ENCODE measurements around the gene TMEM150A.
"Not testable (repeated sequence)": the region's sequence is repeated elsewhere in the genome, so short reads cannot be mapped to it uniquely, and the experiment has no call there.

The TMEM150A gene

DNA sequence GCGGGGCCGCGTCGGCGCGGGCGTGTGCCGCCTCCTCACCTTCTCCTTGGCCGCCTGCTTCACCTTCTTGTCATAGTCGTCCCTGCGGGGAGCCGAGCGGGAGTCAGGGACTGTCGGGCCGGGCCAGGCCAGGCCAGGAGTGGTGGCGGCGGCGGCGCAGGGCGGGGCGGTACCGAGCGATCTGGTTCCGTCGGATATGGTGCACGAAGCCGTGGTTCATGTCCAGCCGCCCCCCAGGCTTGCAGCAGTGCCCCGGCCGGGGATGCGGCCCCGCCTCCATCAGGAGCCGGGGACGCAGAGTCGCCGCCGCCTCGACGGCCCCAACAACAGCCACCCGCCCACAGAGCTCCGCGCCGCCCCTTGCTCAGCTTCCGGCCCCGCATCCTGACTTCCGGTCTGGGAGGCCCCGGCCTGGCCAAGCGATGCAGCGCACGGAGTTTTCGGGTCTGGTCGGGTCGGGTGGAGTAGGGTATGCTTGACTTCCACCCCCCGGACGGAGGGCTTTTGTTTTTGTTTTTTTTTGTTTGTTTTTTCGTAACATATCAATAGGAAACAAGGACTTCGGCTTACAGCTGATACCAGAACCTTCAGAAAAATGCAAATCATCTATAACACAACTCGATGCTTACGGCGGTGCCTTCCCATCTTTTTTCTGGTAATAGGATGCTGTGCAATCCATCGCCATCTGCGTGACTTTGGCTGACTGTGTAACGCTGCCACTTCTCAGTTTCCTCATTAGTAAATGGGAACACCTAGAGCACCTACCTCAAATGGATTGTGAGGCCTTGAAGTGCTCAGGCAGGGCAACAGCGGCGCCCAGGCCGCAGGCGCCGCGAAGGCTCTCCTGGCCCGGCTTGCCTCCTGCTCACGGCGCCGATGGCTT lies 9.4 kb upstream of the TMEM150A start, which contains the start of gene C2orf68:
Gene C2orf68, minus strand, starts transcription at position 362 of the 883 bp plus-strand sequence. Its CDS starts 82 bp downstream, at position 280.
- peak; percentile 81 to 86 for DNase-seq (ENCODE audit: low read depth in 2 of 2)

DNA sequence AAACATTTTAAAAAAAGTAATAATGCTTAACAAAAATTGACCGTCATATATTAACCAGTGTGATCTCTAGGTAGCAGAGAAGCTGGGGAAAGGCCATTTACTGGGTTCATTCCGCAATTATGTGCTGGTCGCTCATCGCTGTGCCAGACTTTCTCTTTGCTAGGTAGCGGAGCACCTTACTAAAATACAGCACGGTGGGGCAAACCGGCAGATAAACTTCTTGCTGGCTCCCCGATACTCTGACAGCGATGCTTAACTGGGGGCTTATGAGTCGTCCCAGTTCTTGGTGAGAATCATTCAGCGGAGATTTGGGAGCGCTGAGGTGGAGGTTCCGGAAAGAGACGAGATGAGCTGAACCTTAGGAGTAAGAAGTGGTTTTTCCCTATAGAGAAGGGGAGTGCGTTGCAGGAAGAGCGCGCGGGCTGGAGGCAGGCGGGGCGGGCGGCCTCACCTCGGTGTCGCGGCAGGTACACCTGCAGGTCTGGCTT lies 8.8 kb upstream of the TMEM150A start:
- no peak for DNase-seq (ENCODE audit: low read depth in 2 of 2)

DNA sequence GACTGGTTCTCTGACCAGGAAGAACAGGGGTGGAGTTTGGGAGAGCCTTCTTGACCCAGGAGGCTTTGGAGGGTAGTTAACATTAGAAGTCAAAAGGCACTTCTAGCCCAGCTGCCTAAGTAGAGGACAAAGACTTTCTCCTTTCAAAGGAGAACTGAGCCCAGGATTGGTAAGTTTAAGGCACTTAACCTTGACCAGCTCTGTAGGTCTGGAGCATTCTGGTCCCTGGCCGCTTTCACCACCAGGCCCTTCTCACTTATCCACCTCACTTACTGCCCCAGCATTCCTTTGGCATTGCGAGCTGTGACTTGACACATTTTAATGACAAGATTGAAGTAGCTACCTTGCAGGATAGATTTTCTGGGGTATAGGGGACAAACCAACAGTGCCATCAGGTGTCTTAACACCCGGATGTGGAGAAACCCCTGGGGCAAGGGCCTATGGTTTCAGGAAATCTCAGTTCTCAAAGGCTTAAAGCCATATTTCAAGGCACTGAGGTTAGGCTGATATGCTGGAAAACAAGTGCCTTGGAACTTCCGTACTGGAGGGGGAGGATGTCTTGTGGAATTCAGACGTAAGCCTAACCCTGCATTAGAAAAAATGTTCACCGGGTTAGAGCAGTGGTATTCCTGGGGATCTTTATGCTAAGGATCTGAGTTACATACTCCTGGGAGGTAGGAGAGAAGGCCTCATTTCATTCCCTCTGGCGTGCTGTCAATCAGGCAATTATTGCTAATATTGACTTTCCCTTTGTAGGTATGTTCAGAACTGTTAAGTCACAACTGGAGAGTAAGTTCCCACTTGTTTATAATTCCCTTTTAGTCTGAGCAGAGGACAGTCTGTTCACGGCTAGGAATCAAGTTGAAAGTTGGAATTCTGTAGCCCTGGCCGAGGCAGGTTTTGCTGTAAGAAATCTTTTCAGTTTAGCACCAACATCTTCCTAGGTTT lies 5.0 kb upstream of the TMEM150A start:
- DNase-seq (ENCODE audit: low read depth in 2 of 2), result no peak

DNA sequence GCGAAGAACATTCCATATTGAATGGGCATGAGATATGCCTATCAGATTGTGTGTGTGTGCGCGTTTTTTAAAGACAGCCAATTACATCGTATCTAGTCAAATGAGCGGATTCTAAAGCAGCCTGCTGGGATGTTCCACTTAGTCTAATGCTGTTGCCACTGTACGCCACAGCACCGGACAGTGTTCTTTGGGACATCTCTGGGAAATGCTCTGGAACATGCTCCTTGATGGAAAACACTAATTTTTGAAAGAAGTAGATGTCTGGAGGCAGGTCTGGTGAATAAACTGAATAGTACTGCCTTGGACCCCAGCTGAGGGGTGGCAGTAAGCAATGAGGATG lies 3.6 kb upstream of the TMEM150A start:
- DNase-seq (ENCODE audit: low read depth in 2 of 2), result no peak

DNA sequence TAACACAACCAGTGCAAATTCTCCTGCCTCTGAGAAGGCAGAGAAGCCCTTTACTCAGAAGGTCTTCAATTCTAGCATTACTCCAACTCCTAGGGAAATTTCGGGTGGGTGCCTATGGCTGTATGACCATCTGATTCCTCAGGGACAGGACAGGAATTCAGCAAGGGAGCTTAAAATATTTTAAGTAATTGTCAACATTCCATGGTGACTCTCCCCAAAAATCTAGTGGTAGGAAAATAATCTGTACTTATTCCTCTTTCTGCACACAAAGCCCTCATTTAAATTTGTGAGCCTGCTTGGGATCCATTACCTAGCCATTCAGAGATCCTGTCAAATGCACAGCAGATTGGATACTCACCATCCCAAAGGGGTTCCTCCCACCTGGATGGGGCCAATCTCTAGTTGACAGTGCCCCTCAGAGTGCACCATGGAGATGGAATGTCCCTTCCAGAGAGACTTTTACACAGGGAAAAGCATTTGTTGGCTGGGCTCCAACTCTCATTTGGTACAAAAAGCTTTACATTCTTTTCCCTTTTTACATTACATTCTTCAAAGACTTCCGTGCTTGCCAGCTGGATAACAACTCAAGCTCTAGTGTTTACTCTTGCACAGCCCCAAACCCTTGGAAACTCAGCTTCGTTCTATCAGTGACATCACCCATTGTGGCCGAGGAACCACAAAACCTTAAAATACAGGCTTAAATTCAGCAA lies 3.1 kb upstream of the TMEM150A start:
- no peak for DNase-seq (ENCODE audit: low read depth in 2 of 2)

DNA sequence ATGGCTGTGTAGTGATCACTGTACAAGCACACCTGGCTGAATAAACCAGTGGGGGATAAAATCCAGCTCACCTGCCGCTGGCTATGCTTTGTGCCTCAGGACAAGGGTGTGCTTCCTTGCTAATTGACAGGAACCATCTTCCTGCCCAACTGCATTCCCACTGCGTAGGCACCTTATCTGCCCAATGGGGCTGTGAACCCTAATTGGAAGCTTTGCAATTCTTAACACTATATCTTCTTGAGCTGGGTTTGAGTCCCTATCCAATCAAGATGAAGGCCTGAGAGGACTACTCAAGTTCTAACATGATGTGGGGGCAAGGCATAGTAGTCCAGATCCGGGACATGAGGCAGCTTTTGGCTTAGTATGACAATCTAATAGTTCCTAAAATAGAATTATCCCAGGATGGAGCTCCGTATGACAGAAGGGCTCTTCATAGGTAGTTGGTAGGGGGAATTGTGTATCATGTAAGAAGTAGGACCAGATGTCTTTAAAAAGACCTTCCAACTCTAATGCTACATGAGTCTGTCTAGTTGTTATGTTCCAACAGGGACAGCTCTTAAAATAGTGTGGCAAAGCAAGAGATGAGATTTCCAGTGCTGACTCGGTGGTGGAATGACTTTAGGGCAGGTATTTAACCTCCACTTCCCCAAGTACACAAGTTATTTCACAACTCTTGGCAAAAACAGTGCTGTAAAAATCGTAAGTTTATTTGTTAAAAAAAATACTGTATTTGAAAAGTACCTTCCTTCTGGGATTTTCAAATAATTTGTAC lies 2.3 kb upstream of the TMEM150A start:
- no peak for DNase-seq (ENCODE audit: low read depth in 2 of 2)

DNA sequence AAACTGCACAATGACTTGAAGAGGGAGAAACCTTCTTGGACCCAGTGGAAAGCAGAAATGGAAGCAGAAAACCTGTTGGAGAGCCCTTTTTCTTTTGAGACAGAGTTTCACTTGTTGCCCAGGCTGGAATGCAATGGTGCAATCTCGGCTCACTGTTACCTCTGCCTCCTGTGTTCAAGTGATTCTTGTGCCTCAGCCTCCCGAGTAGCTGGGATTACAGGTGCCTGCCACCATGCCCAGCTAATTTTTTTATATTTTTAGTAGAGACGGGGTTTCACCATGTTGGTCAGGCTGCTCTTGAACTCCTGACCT lies 1.6 kb upstream of the TMEM150A start:
- DNase-seq (ENCODE audit: low read depth in 2 of 2), result not testable (repeated sequence)

DNA sequence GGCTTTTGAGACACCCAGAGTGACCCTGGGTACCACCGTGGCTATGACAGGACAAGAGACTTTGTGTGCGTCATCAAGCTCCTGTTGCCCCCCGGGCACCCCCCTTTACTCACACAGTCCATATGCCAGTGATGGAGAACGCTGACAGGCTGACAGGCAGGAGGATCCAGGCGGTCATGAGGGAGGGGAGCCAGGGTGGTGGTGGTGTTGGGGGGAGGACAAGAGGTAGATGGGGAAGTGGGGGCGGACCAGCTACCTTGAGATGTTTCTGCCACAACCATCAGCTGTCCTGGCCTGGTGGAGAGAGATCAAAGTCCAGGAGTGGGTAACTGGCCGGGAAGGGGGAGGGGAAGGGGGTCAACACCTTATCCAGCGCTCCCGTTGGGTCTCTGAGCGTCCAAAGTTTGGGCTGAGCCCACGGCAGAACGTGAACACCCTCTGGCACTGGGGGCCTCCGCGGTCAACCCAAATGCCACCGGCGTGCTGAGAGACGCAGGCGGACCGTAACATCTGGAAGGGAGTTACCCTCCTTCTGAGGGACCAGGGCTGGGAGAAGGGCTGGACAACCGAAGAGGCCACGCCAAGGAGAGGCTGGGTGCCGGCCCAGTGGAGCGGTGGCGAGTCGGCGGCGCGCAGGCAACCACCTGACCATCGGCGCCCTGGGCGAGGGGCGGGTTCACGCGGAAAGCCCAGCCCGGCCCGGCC lies 575 bp downstream of the TMEM150A start:
- no peak for DNase-seq (ENCODE audit: low read depth in 2 of 2)

DNA sequence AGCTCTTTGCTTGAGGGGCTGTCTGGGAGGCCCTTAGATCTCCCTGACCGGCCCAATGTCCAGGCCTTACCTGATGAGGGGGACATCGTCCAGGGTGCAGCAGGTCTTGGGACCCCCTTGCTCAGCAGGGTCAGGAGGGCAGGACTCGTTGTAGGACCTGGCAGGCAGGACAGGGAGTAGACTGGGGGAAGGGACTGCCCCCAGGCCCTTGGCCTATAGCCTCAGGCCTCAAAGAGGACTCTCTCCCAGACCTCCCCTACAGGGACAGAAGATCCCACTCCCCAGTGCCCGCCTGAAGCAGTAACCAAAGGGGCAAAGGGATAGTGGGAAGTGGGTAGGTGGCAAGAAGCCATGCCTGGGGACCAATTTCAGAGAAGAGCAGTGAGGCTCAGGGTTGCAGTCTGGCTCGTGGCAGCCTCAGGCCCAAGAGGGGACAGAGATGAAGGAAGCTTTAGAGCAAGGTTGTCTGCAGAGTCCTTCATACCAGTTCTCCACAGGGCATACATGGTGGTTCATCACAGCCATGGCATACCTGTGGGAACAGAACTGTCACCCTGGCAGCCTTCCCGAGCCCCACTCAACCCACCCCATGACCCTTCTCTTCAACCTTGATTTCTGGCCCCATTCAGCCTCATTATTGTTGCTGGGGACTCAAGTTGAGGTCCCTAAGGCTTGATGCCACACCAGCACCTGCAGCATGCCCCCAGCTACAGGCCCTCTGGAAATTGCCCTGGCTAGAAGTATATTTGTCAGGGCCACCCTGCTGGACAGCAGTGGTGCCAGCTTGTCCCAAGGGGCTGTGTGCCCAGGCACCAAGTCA lies 1.3 kb downstream of the TMEM150A start:
- DNase-seq (ENCODE audit: low read depth in 2 of 2), result no peak

DNA sequence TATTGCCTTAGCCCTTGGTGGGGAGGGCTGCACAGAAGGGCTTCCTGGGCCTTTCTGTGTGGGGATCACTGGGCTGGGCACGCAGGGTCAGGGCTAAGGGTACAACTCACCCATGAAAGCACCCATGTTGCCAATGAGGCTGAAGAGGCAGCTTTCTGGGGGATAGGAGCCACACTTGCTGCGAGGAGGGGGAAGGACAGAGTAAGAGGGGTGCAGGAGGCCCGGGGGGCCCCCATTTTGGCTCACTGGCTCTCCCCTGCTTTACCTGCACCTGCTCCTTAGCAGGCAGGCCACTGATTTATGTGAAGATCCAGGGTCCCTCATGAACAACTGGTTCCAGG lies 2.3 kb downstream of the TMEM150A start:
- DNase-seq (ENCODE audit: low read depth in 2 of 2), result no peak

DNA sequence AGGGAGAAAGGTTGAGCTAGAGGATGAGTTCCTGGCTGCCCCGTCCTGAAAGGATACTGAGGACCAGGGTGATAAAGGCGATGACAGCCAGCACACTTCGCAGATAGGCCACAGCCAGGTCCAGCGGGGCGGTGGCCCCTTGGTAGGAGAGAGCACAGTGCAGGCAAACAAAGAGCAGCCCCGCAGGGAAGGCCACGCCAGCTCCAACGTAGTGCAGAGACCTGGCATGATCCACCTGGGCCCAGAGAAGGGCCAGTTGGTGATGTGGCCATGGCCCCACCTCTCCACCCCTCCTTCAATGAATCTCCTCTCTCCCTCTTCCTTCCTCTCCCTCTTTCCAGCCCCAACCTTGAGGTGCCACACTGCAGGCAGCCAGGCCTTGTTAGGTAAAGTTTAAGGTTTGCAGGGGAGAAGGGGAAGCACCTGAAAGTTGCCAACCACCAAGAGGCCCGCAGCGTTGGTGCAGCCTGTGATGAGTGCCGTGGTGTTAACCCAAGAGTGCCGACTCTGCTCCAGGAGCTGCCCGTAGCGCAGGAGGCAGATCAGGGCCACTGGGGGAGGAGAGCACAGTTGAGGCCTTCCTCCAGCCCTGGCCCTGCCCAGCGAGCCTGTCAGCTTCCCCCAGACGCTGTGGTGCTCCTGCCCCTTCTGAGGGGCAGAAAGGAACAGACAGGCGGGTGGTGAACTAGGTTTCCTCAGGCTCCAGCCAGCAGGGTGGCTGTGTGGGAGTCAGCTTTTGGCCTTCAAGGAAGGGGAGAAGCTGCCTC lies 2.8 kb downstream of the TMEM150A start:
- DNase-seq (ENCODE audit: low read depth in 2 of 2), result no peak

DNA sequence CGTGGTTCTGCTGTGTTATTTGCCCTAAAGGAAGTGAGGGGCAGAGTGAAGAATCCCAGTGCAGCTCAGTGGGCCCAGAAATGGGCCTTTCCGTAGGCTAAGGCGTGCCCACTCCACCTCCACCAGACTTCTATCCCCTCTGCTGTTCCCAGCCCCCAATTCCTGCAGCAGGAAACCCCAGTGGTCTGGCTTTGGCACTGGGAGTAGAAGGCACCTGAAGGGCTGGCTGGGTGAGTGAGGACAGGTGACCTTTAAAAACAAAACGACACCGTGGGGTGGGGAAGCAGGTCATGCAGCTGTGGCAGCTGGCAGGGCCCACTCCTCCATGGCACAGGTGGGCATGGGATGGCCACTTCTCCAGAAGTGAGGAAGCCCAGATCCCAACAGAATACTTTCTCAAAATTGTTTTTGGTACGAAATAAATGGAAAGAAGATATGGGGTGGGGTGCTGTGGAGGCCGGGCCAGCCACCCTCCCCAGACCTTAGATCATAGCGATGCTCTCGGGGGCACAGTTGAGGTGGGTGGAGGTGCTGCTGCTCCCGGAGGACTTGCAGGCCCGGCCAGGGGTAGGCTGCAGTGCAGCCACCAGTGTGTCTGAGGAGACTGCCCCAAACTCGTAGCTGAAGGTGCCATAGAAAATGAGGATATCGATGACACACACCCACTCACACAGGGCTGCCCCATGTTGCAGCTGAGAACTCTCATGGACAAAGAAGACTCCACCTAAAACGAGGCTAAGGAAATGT lies 3.7 kb downstream of the TMEM150A start:
- DNase-seq (ENCODE audit: low read depth in 2 of 2), result no peak

DNA sequence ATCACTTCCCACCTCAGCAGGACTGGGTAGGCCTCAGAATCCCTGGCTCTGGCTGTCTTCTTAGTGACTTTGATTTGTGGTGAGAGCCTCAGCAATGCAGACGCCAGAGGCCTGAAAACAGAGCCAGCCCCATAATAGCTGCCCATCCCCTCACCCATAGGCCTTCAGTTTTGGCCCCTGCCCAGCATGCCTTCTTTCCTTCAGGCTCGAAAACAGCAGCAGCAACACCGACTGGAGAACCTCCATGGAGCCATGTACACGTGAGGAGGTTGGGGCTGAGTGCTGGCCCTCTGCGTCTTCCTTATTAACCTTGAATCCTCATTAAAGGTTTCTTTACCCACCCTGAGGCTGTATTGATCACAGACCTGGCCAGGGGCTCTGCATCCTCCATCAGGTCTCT lies 5.3 kb downstream of the TMEM150A start:
- no peak for DNase-seq (ENCODE audit: low read depth in 2 of 2)

DNA sequence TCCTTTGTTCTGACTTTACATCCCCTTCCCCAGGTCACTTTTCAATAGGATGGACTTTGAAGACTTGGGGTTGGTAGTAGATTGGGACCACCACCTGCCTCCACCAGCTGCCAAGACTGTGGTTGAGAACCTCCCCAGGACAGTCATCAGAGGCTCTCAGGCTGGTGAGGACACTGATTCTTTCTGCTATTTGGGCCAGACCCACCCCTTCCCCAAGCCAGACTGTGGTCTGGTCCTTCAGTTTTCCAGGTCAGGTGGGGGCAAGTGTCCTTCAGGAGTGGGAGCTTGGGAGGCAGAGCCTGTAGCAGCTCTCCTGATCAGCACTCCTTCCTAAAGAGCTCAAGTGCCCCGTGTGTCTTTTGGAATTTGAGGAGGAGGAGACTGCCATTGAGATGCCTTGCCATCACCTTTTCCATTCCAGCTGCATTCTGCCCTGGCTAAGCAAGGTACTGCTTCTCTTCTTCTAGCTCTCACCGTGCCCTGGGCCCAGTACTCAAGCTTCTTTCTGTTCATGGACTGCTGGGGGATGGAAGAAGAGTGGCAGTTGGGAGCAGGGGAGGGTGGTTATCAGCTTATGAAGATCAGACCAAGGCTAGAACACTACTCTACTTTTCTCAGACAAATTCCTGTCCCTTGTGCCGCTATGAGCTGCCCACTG lies 5.9 kb downstream of the TMEM150A start:
- DNase-seq (ENCODE audit: low read depth in 2 of 2), result no peak

DNA sequence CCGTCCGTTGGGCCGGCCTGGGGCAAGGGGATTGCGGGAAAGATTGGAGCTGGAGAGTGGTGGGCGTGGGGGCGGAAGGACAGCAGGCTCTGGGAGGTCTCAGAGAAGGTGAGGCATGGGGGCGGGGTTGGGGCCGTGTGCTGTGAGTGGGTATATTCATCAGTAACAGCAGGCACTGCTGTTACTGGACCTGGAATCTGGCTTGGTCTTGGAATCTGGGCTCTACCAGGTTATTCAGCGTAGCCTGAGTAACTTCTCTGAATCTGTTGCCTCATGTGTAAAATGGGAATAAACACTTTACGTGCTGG lies 6.5 kb downstream of the TMEM150A start:
- DNase-seq (ENCODE audit: low read depth in 2 of 2), result no peak

DNA sequence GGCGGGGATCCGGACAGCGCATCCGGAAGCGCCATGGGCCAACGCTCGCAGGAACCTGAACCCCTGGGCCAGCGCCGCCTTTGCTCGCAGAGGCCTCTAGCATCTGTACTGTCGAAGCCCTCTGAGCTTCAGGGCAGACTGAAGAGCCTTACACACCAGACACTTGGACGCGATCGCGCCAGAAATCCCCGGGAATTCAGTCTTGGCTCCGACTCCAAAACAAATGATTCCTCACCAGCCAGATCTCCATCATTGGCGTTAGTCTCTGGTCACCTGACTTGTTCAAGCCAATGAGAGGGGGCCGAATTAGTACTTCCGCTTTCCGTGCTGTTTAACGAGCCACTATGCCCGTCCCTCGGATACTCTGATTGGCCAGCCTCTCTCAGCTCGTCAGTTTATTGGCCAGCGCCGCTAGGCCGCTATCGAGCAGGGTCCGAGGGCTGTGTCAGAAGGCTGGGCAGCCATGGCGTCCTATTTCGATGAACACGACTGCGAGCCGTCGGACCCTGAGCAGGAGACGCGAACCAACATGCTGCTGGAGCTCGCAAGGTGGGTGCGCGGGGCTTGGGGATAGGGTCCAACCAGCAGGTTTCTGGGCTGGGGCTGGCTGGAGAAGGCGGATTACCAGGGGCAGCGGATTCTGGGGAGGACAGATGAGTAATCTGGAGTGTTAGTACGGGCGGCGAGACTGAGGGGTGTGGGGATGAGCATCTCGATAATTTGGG lies 7.0 kb downstream of the TMEM150A start, which contains the start of gene RNF181:
Gene RNF181, plus strand, starts transcription at position 445 of the 725 bp plus-strand sequence. Its CDS starts 19 bp downstream, at position 464.
- peak; percentile 88 to 89 for DNase-seq (ENCODE audit: low read depth in 2 of 2)

DNA sequence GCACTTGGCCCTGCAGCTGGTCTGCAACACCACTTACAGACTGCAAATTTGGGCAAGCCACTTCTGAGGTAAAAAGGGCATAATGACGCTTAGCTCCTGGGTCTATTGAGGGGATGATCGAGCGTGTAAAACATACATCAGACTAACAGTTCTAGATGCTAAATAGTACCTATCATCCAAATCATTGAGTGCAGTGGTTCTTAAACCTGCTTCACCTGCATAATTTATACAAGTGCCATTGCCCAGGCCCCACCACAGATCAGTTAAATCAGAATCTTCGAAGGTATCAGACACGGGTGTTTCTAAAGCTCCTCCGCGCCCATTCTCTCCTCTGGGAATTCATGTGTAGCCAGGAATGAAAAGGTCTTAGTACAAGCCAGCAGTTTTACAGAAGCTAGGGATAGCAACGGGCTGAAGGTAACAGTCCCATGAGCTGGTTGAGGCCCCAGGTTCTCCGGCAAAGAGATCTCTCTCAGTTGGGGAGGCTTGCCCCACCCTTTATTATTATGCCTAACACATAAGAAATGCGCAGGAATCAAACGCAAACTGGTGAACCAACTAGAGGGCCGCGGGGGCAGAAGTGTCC lies 7.7 kb downstream of the TMEM150A start:
- DNase-seq (ENCODE audit: low read depth in 2 of 2), result no peak

Data from stimulated activated CD4-positive, alpha-beta T cell treated with anti-CD3 and anti-CD28 coated beads, Interleukin-15, amount 100 ng/mL, for 48 hours (primary cell).